Measurements from ENCODE around the gene HVCN1.

Gene HVCN1

DNA sequence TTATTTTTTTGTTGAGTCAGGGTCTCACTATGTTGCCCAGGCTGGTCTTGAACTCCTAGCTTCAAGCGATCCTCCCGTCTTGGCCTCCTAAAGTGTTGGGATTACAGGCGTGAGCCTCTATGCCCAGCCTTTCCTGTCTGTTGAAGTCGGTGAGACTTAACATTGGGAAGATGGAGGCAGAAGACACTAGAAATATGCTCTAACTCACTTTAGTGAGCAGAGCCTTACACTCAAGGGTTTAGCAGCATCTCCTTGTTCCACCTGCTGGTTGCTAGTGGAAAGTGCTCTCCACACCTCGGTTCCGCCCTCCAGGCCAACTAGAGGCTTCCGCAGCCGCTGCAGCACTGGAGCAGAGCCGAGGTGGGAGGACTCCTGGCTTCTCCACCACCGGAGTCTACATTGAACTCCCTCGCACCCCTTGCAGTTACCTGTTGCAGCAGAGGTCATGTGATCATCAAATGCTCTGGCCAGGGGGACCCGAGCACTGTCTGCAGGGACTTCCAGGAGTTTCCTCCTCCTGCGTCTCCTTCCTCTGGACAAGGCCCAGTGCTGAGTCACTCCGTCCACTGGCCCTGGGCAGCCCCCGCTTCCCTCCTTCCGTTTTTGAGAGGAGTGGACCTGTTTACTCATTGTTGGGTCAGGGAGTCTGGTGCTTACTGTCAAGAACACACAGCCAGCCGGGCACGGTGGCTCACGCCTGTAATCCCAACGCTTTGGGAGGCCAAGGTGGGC lies 9.4 kb upstream of the HVCN1 start:
- no peaks in the 10 kb centered on the region for H3K36me3 ChIP-seq (ENCODE audit: control insufficient read depth in 1 of 2, insufficient read depth in 2 of 2, low read length in 2 of 2)
- no peaks in the 10 kb centered on the region for H3K9me3 ChIP-seq (ENCODE audit: control insufficient read depth in 1 of 2, low read length in 2 of 2)
- peaks cover 0 to 15% of the 10 kb centered on the region in 2 donors for H3K4me1 ChIP-seq (ENCODE audit: control insufficient read depth in 1 of 2, insufficient read depth in 2 of 2, low read length in 2 of 2)
- H3K27me3 ChIP-seq (ENCODE audit: low read depth, low read length): no peaks in the 10 kb centered on the region
- H3K4me3 ChIP-seq (ENCODE audit: low read depth in 1 of 2, low read length in 2 of 2): peak overlapping the region in 1 of 2 donors; percentile 4
- no peak overlapping the region for H3K27ac ChIP-seq (ENCODE audit: low read length)

DNA sequence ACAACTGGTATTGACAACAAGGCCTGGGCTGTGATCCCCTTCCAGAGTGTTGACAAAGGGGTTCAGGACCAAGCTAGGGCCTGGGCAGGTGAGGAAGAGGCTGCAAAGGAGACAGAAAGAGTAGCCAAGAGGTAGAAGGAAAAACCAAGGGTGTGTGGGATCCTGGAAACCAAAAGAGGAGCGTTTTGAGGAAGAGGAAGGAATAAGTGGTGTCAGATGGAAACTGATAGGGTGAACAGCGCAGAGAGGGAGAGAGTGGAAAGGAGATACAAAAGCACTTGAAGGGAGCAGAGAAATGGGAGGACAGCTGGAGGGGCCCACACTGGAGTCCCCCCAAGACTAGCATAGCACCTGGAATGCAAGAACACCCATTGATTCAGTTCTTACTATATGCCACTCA lies 8.3 kb upstream of the HVCN1 start:
- Histone ChIP-seq H3K27me3 (ENCODE audit: low read depth, low read length) (no peaks in the 10 kb centered on the region), H3K9me3 (ENCODE audit: control insufficient read depth in 1 of 2, low read length in 2 of 2) (no peaks in the 10 kb centered on the region), H3K4me1 (ENCODE audit: control insufficient read depth in 1 of 2, insufficient read depth in 2 of 2, low read length in 2 of 2) (peaks cover 0 to 15% of the 10 kb centered on the region in 2 donors), H3K36me3 (ENCODE audit: control insufficient read depth in 1 of 2, insufficient read depth in 2 of 2, low read length in 2 of 2) (no peaks in the 10 kb centered on the region), H3K27ac (ENCODE audit: low read length) (no peak overlapping the region), H3K4me3 (ENCODE audit: low read depth in 1 of 2, low read length in 2 of 2) (no peak overlapping the region)

DNA sequence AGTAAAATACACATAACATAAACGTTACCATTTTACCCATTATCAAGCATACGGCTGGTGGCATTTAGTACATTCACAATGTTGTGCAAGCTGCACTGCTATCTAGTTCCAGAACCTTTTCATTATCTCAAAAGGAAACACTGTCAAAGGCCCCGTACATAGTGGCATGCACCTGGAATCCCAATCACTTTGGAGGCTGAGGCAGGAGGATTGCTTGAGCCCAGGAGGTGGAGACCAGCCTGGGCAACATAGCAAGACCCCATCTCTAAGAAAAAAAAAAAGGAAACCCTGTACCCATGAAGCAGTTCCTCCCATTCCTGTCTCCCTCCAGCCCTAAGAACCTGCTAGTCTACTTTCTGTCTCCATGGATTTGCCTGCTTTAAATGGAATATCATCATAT lies 7.4 kb upstream of the HVCN1 start:
- Histone ChIP-seq H3K4me1 (ENCODE audit: control insufficient read depth in 1 of 2, insufficient read depth in 2 of 2, low read length in 2 of 2) (peaks cover 0 to 15% of the 10 kb centered on the region in 2 donors), H3K4me3 (ENCODE audit: low read depth in 1 of 2, low read length in 2 of 2) (no peak overlapping the region), H3K36me3 (ENCODE audit: control insufficient read depth in 1 of 2, insufficient read depth in 2 of 2, low read length in 2 of 2) (no peaks in the 10 kb centered on the region), H3K9me3 (ENCODE audit: control insufficient read depth in 1 of 2, low read length in 2 of 2) (no peaks in the 10 kb centered on the region), H3K27ac (ENCODE audit: low read length) (no peak overlapping the region), H3K27me3 (ENCODE audit: low read depth, low read length) (no peaks in the 10 kb centered on the region)

DNA sequence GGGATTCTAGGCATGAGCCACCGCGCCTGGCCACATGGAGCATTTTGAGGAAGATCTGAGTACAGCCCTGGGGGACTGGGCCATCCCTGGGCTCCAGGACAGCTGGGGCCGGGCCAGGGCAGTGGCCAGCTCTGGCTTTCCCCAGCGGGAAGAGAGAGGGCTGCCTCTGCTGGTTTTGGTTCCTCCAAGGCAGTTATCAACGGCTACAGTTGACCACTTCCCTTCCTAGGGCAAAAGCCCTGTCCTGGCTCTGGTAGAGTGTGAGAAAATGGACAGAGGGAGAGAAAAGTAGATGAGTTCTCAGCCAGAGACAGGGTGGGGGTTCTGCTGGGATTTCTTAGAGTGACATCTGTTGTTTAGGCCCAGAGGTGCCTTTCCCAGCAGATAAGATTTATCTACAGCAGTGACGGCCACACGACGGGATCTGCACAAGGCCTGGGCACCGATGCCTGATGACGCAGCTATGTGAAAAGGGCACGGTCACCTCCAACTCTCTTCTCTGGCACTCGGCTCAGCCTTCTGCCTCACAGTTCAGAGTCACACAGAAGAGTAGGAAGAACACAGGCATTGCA lies 5.5 kb upstream of the HVCN1 start:
- H3K4me3 ChIP-seq (ENCODE audit: low read depth in 1 of 2, low read length in 2 of 2): no peak overlapping the region
- peak overlapping the region; percentile 23 for H3K27ac ChIP-seq (ENCODE audit: low read length)
- no peaks in the 10 kb centered on the region for H3K9me3 ChIP-seq (ENCODE audit: control insufficient read depth in 1 of 2, low read length in 2 of 2)
- no peaks in the 10 kb centered on the region for H3K27me3 ChIP-seq (ENCODE audit: low read depth, low read length)
- H3K4me1 ChIP-seq (ENCODE audit: control insufficient read depth in 1 of 2, insufficient read depth in 2 of 2, low read length in 2 of 2): peaks cover 4 to 19% of the 10 kb centered on the region in 2 donors
- no peaks in the 10 kb centered on the region for H3K36me3 ChIP-seq (ENCODE audit: control insufficient read depth in 1 of 2, insufficient read depth in 2 of 2, low read length in 2 of 2)

DNA sequence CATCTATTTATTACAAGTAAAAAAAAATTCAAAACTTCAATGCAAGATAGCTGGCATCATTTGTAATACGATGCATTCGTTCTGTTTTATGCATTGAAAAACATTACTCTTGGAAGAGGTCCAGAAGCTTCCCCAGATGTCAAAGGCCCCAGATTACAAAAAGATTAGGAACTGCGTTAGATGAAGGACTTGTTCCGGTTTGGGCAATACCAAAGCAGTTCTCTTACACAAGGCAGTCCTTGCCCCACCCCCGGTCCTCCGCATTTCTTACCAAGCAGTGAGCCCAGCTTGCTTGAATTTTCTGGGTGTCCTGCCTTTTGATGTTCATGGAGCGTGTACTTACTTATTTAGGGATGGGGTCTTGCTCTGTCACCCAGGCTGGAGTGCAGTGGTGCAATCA lies 4.8 kb upstream of the HVCN1 start:
- no peak overlapping the region for H3K4me3 ChIP-seq (ENCODE audit: low read depth in 1 of 2, low read length in 2 of 2)
- H3K9me3 ChIP-seq (ENCODE audit: control insufficient read depth in 1 of 2, low read length in 2 of 2): no peaks in the 10 kb centered on the region
- peak overlapping the region; percentile 23 for H3K27ac ChIP-seq (ENCODE audit: low read length)
- no peaks in the 10 kb centered on the region for H3K36me3 ChIP-seq (ENCODE audit: control insufficient read depth in 1 of 2, insufficient read depth in 2 of 2, low read length in 2 of 2)
- no peaks in the 10 kb centered on the region for H3K27me3 ChIP-seq (ENCODE audit: low read depth, low read length)
- H3K4me1 ChIP-seq (ENCODE audit: control insufficient read depth in 1 of 2, insufficient read depth in 2 of 2, low read length in 2 of 2): peaks cover 4 to 15% of the 10 kb centered on the region in 2 donors

DNA sequence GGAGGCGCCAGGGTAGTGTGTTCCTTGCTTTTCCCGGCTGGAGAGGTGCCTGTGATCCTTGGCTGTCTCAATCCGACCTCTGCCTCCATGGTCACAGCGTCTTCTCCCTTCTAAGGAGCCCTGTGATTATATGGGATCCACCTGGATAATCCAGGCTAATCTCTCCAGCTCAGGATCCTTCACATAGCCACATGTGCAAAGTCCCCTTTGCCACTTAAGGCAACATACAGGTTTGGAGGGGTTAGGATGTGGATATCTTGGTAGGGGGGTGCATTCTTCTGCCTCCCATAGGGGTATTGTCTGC lies 1.2 kb upstream of the HVCN1 start:
- Histone ChIP-seq H3K27ac (ENCODE audit: low read length) (no peak overlapping the region), H3K27me3 (ENCODE audit: low read depth, low read length) (no peaks in the 10 kb centered on the region), H3K4me1 (ENCODE audit: control insufficient read depth in 1 of 2, insufficient read depth in 2 of 2, low read length in 2 of 2) (peaks cover 8 to 19% of the 10 kb centered on the region in 2 donors), H3K9me3 (ENCODE audit: control insufficient read depth in 1 of 2, low read length in 2 of 2) (no peaks in the 10 kb centered on the region), H3K36me3 (ENCODE audit: control insufficient read depth in 1 of 2, insufficient read depth in 2 of 2, low read length in 2 of 2) (peaks cover 0 to under 1% of the 10 kb centered on the region in 2 donors), H3K4me3 (ENCODE audit: low read depth in 1 of 2, low read length in 2 of 2) (peak overlapping the region in 1 of 2 donors; percentile 83)

DNA sequence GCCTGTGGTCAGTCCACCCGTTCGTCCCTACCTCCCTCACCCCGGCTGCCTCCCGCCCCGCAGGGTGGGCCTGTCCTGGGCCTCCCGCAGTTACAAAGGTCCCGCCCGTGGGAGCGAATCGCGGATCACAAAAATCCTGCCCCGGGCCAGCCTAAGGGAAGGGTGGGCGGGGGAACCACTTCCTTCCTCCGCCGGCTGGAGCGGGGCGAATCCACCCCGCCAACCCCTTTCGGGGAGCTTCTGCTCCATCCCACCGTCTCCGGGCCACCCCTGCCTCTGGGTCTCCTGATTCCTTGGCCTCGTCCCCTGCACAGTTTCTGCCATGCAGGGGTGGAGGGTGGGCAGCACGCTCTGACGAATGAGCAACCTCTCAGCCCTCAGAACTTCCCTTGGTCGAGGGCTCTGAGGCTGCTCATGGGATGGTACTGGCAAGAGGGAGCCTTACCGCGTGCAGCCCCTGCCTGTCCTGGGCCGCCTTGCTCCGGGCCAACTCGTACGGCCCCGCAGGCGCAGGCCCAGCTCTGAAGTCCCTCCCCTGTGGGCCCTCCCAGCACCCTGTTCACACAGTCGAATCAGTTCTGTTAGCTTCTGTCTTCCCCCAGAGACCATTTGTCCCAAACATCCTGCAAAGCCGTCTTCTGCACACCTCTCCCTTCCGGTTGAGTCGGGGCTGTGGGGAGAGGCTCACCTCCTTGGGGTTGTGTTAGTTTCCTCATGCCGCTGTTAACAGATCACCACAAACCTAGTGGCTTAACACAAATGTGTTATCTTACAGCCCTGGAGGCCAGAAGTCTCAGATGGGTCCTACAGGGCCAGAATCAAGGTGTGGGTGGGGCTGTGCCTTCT lies 589 bp upstream of the HVCN1 start:
- Histone ChIP-seq H3K27ac (ENCODE audit: low read length) (no peak overlapping the region), H3K4me1 (ENCODE audit: control insufficient read depth in 1 of 2, insufficient read depth in 2 of 2, low read length in 2 of 2) (peaks cover 8 to 19% of the 10 kb centered on the region in 2 donors)

DNA sequence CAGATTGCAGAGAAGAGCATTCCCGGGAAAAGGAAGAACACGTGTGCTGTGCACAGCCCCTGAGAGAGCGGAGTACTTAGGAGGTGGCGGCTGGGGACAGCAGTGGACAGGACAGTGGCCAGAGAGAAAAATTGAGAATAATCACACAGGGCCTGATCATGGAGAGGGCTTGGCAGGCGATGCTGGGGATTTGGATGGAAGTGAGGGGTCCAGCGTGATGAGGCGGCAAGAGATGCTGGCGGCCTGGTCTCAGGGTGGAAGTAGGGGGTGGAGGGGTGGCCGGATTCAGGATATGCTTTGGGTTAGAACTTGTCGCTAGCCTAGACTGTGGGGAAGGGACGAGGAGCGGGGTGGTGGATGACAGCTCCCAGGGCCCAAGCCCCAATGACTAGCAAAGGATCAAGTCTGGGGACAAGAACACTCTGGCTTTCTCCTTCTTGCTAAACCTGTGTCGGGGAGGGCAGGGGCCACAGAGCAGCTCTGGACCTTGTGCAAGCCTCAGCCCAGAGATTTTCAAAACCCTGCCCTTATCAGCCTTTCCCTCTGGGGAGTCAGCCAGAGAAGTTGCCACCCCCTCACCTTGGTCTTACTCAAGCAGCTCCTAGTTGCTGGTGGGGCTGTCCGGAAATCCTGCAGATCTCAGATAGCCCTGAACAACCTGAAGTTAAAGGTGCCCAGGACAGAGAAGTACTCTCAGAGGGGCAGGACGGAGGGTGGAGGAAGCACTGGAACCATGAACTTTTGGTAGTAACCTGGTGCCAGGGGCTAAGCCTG lies 1.3 kb downstream of the HVCN1 start:
- H3K27me3 ChIP-seq (ENCODE audit: low read depth, low read length): no peaks in the 10 kb centered on the region
- H3K27ac ChIP-seq (ENCODE audit: low read length): no peak overlapping the region
- no peaks in the 10 kb centered on the region for H3K9me3 ChIP-seq (ENCODE audit: control insufficient read depth in 1 of 2, low read length in 2 of 2)
- peak overlapping the region in 1 of 2 donors; percentile 83 for H3K4me3 ChIP-seq (ENCODE audit: low read depth in 1 of 2, low read length in 2 of 2)
- H3K36me3 ChIP-seq (ENCODE audit: control insufficient read depth in 1 of 2, insufficient read depth in 2 of 2, low read length in 2 of 2): peaks cover 0 to 8% of the 10 kb centered on the region in 2 donors
- peaks cover 8 to 19% of the 10 kb centered on the region in 2 donors for H3K4me1 ChIP-seq (ENCODE audit: control insufficient read depth in 1 of 2, insufficient read depth in 2 of 2, low read length in 2 of 2)

More for the DNA sequence above, 589 bp upstream of the HVCN1 start:
- H3K4me3 ChIP-seq (ENCODE audit: low read depth in 1 of 2, low read length in 2 of 2): peak overlapping the region; percentile 45 to 83
- peaks cover 0 to 4% of the 10 kb centered on the region in 2 donors for H3K36me3 ChIP-seq (ENCODE audit: control insufficient read depth in 1 of 2, insufficient read depth in 2 of 2, low read length in 2 of 2)
- no peaks in the 10 kb centered on the region for H3K27me3 ChIP-seq (ENCODE audit: low read depth, low read length)
- H3K9me3 ChIP-seq (ENCODE audit: control insufficient read depth in 1 of 2, low read length in 2 of 2): no peaks in the 10 kb centered on the region

DNA sequence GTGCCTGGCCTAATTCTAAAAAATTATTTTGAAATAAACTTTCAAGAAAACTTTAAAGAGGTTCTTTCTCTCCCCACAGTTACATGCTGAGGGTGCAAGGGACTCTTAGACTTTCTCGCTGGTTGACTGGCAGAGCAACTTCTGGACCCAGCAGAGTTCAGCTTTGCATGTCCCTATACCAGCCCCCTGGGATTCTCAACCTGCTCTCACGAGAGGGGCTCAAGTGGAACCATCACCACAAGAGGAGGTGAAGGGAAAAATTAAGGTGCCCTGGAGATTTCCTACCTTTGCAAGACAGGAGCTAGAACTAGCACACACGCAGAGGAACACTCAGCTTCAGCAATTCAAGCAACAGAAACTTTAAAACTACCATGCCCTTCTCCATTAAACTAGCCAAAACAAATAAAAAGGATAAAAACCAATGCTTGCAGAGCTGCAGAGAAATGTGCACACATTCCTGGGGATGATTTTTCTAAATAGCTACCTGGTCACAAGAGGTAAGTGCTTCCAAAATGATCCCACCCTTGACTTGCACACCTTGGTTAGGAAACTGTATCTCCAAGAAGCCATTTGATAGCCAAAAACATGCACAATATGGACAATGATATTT lies 2.5 kb downstream of the HVCN1 start:
- Histone ChIP-seq H3K27ac (ENCODE audit: low read length) (no peak overlapping the region), H3K4me3 (ENCODE audit: low read depth in 1 of 2, low read length in 2 of 2) (no peak overlapping the region), H3K9me3 (ENCODE audit: control insufficient read depth in 1 of 2, low read length in 2 of 2) (no peaks in the 10 kb centered on the region), H3K36me3 (ENCODE audit: control insufficient read depth in 1 of 2, insufficient read depth in 2 of 2, low read length in 2 of 2) (peaks cover 0 to 8% of the 10 kb centered on the region in 2 donors), H3K4me1 (ENCODE audit: control insufficient read depth in 1 of 2, insufficient read depth in 2 of 2, low read length in 2 of 2) (peaks cover 8 to 19% of the 10 kb centered on the region in 2 donors), H3K27me3 (ENCODE audit: low read depth, low read length) (no peaks in the 10 kb centered on the region)

DNA sequence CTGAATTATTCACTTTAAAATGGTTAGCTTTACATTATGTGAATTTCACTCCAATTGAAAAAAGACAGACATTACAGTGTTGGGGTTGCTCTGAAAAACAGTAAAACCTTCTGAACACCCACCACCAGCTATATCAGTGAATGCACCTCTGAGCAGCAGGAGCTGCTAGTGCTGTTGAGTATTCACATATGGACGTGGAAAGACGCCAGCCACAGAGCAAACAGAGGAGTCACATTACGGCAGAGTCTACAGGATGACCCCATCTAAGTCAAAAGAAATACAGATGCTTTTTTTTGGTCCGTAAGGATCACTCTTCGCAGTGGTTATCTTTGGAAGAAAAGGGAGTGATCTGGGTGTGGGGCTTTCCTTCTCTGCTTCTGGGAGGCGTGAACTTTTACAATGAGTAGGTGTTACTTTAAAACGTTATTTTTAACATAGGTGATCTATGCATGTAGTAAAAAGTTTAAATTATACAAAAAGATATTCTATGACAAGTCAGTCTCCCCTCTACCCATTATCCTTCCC lies 4.5 kb downstream of the HVCN1 start:
- no peak overlapping the region for H3K27ac ChIP-seq (ENCODE audit: low read length)
- no peaks in the 10 kb centered on the region for H3K27me3 ChIP-seq (ENCODE audit: low read depth, low read length)
- H3K4me1 ChIP-seq (ENCODE audit: control insufficient read depth in 1 of 2, insufficient read depth in 2 of 2, low read length in 2 of 2): peaks cover 4 to 15% of the 10 kb centered on the region in 2 donors
- H3K36me3 ChIP-seq (ENCODE audit: control insufficient read depth in 1 of 2, insufficient read depth in 2 of 2, low read length in 2 of 2): peaks cover 0 to 8% of the 10 kb centered on the region in 2 donors
- no peak overlapping the region for H3K4me3 ChIP-seq (ENCODE audit: low read depth in 1 of 2, low read length in 2 of 2)
- no peaks in the 10 kb centered on the region for H3K9me3 ChIP-seq (ENCODE audit: control insufficient read depth in 1 of 2, low read length in 2 of 2)
